ENCODE data around the gene PLA2G2A. TPM values are rescaled to one million over a fixed set of nuclear protein-coding genes. Genes with fewer than 3 reads are reported as not detected.

Gene PLA2G2A
- total RNA-seq, 4 donors from 2014 or later, result 2.7 to 47.6 TPM; not detected in 2

DNA sequence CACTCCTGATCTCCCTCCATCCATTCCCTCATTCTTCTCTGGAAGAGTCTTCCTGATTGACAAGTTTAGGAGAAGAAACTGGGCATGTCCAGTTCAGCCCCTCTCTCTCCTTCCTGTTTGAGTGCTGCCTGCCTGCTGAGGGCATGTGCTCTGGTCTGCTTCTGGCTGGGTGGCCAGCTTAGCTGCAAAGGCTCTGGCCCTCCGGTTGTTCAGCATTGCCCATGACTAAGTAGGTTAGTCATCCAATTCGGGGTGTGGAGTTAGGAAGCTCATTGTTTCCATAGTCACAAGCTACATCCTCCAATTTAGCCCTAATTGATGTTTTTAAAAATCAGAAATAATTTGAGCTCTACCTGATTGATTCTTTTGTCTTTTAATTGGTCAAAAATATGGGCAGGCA, 30.4 kb downstream of the PLA2G2A start:
- no peak overlapping the region for H3K4me3 ChIP-seq
- H3K36me3 ChIP-seq, result no peaks in the 10 kb centered on the region
- intact Hi-C loops (cut with DNase I; ENCODE audit: low total_unique reads), result no loop called here
- TF ChIP-seq, protein P1, sequence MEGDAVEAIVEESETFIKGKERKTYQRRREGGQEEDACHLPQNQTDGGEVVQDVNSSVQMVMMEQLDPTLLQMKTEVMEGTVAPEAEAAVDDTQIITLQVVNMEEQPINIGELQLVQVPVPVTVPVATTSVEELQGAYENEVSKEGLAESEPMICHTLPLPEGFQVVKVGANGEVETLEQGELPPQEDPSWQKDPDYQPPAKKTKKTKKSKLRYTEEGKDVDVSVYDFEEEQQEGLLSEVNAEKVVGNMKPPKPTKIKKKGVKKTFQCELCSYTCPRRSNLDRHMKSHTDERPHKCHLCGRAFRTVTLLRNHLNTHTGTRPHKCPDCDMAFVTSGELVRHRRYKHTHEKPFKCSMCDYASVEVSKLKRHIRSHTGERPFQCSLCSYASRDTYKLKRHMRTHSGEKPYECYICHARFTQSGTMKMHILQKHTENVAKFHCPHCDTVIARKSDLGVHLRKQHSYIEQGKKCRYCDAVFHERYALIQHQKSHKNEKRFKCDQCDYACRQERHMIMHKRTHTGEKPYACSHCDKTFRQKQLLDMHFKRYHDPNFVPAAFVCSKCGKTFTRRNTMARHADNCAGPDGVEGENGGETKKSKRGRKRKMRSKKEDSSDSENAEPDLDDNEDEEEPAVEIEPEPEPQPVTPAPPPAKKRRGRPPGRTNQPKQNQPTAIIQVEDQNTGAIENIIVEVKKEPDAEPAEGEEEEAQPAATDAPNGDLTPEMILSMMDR (IDR thresholded peaks at IDR 0.05), result no peak
- TF ChIP-seq POLR2A (IDR thresholded peaks at IDR 0.05), result no peak
- no peak overlapping the region for H3K27ac ChIP-seq
- H3K9me3 ChIP-seq, result no peaks in the 10 kb centered on the region
- H3K4me1 ChIP-seq, result no peaks in the 10 kb centered on the region
- DNase-seq, result no peak
- no peaks in the 10 kb centered on the region for H3K27me3 ChIP-seq

DNA sequence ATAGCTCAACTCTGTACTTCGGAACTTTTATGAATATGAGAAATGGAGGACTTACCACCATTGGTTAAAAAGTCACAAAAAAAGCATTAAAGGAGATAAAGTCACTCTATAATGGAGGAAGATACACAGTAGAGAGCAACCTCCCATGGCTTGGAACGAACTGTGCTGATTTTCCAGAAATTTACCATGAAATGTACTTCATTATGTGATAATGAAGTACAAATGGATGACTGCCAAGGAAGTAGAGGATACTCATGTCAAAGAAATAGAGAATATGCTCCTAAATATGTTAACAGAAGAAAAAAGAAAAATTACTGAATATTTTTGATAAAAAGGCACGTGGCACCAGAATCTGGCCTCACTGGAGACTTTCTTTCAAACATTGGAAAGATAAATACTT, 32.4 kb downstream of the PLA2G2A start:
- intact Hi-C loops (cut with DNase I; ENCODE audit: low total_unique reads), result no loop called here
- Histone ChIP-seq H3K4me3 (no peak overlapping the region), H3K27ac (no peak overlapping the region), H3K9me3 (no peaks in the 10 kb centered on the region), H3K27me3 (no peaks in the 10 kb centered on the region), H3K4me1 (no peaks in the 10 kb centered on the region), H3K36me3 (no peaks in the 10 kb centered on the region)
- no peak for DNase-seq
- TF ChIP-seq POLR2A (IDR thresholded peaks at IDR 0.05), result no peak
- TF ChIP-seq, protein P1 (IDR thresholded peaks at IDR 0.05), result no peak

DNA sequence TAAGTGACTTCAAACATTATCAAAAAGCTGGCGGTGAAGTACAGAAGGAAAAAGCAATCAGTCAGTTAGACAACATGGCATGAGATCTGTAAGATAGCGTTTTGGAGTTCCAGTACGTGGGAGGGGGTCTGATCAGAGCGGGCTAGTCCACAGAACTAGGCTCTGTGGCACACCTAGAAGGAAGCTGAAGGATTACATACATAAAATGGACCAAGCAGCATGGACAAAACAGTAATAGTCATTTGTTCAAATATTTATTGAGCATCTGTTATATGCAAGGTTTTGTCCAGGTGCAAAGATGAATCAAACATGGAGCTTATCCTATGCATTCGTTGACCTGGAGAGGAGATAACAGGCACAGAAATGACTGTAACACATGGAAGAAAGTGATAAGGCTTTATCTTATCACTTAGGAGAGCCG, 33.1 kb downstream of the PLA2G2A start:
- Histone ChIP-seq H3K4me1 (no peaks in the 10 kb centered on the region), H3K36me3 (no peaks in the 10 kb centered on the region), H3K27ac (no peak overlapping the region), H3K4me3 (no peak overlapping the region), H3K27me3 (no peaks in the 10 kb centered on the region), H3K9me3 (no peaks in the 10 kb centered on the region)
- intact Hi-C loops (cut with DNase I; ENCODE audit: low total_unique reads), result no loop called here
- DNase-seq, result no peak
- TF ChIP-seq, protein P1 (IDR thresholded peaks at IDR 0.05), result no peak
- TF ChIP-seq POLR2A (IDR thresholded peaks at IDR 0.05), result no peak

DNA sequence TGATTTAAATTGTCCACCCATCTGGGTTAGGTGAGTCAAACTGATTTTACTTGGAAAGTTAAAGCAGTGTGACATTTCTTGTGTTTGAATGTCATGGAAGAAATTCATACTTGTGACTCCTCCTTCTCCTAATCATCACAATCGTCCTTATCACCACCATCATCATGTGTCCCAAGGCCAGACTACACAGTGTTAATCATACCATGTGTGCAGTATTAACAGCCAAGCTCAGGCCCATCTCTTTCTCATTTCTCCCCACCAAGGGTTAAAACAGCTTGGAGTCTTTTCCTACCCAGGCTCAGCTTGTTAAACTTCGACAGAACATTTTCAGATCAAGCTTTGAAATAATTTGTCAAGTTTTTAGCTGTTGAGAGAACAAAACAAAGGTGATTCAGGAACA, 33.5 kb downstream of the PLA2G2A start:
- DNase-seq, result no peak
- H3K9me3 ChIP-seq, result no peaks in the 10 kb centered on the region
- intact Hi-C loops (cut with DNase I; ENCODE audit: low total_unique reads), result no loop called here
- H3K36me3 ChIP-seq, result no peaks in the 10 kb centered on the region
- H3K27ac ChIP-seq, result no peak overlapping the region
- no peak overlapping the region for H3K4me3 ChIP-seq
- H3K27me3 ChIP-seq, result no peaks in the 10 kb centered on the region
- H3K4me1 ChIP-seq, result no peaks in the 10 kb centered on the region
- TF ChIP-seq POLR2A (IDR thresholded peaks at IDR 0.05), result no peak
- TF ChIP-seq, protein P1 (IDR thresholded peaks at IDR 0.05), result no peak

DNA sequence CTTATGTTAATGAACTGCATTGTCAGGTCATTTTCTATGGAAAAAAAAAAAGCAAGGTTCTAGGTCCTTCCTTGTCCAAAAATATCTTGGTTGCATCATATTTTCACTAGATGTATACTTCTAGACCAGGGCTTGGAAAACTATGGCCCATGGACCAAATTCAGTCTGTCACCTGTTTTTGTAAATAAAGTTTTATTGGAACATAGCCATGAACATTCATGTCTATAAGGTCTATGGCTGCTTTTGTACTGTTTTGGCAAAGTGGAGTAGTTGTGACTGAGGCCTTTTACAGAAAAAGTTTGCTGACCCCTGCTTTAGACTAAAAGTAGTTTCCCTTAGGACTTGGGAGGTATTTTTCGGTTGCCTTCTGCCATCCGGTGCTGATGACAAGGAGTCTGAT, 36.8 kb downstream of the PLA2G2A start:
- Histone ChIP-seq H3K4me3 (no peak overlapping the region), H3K9me3 (no peaks in the 10 kb centered on the region), H3K27me3 (no peaks in the 10 kb centered on the region), H3K4me1 (no peaks in the 10 kb centered on the region), H3K27ac (no peak overlapping the region), H3K36me3 (no peaks in the 10 kb centered on the region)
- DNase-seq, result no peak
- TF ChIP-seq, protein P1 (IDR thresholded peaks at IDR 0.05), result no peak
- TF ChIP-seq POLR2A (IDR thresholded peaks at IDR 0.05), result no peak
- intact Hi-C loops (cut with DNase I; ENCODE audit: low total_unique reads), result no loop called here
